Activated naive CD4-positive, alpha-beta T cell treated with anti-CD3 and anti-CD28 coated beads, Interleukin-2, amount 50 U/mL, for 72 hours (primary cell): ENCODE results near the gene SLX4. TPM values are rescaled to one million over a fixed set of nuclear protein-coding genes. Genes with fewer than 3 reads are reported as not detected.
A peak's percentile ranks its signal among the peaks of the same experiment; 100 is the strongest.

Experiments
- ATAC-seq, 2 donors: fragments of 150-1000 bp; cut with Tn5 transposase; 2 replicates each; pipeline ENCODE4 v1.10.0; 2021; ENCODE audit warnings: mild to moderate bottlenecking in 2 of 2, moderate library complexity in 2 of 2
- DNase-seq, 2 donors: peaks; one replicate each; pipeline ENCODE4 v3.0.0; 2021 to 2022; ENCODE audit warnings: low spot score in 2 of 2
- H3K27ac Mint-ChIP-seq, 2 donors: one replicate each; pipeline ENCODE4 v1.8.0; 2022; ENCODE audit warnings: mild to moderate bottlenecking in 2 of 2, mixed read lengths in 2 of 2
- H3K36me3 Mint-ChIP-seq, 2 donors: one replicate each; pipeline ENCODE4 v1.8.0; 2022; ENCODE audit warnings: mixed read lengths in 2 of 2
- H3K9me3 Mint-ChIP-seq, 2 donors: one replicate each; pipeline ENCODE4 v1.8.0; 2022; ENCODE audit warnings: mixed read lengths in 2 of 2
- total RNA-seq, 2 donors: library from RNA; stranded (reverse); gene quantifications; one replicate each; pipeline ENCODE4 v1.2.3, GENCODE V29; 2022

Gene SLX4
- total RNA-seq, 2 donors from 2014 or later, result 12.7 to 19.7 TPM

DNA sequence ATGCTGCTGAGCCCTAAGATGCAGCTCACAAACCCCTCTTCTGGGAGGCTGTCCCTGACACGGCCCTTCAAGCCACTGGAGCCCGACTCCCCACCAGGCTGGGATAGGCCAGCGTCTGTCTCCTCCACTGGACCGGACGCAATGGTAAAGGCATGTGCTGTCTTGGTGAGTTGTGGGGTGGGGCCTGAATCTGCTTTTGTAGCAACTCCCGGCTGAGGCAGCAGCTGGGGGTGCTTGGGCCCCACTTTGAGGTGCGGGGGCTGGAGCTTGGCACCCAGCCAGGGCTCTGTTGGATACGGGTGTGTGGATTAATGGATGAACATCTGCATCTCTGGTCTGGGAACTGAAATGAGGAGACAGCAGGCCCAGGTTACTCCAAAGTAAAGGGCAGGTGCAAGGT, 30.7 kb downstream of the SLX4 start:
- H3K27ac Mint-ChIP-seq, result no peak overlapping the region
- no peaks in the 10 kb centered on the region for H3K9me3 Mint-ChIP-seq
- ATAC-seq (no peak), DNase-seq (no peak)
- H3K36me3 Mint-ChIP-seq, result peaks cover 11 to 13% of the 10 kb centered on the region in 2 donors

- ATAC-seq (no peak), DNase-seq (no peak)
- no peaks in the 10 kb centered on the region for H3K9me3 Mint-ChIP-seq
- peaks cover 11 to 13% of the 10 kb centered on the region in 2 donors for H3K36me3 Mint-ChIP-seq
- H3K27ac Mint-ChIP-seq, result peak overlapping the region in 1 of 2 donors; percentile 91
Observed at GRCh38 chr16:3580251-3580651, 31.2 kb downstream of the SLX4 start.

- no peak for ATAC-seq
- Mint-ChIP-seq H3K36me3 (peaks cover 11 to 13% of the 10 kb centered on the region in 2 donors), H3K27ac (peak overlapping the region in 1 of 2 donors; percentile 91), H3K9me3 (no peaks in the 10 kb centered on the region)
- no peak for DNase-seq
Observed at GRCh38 chr16:3579776-3580175, 31.6 kb downstream of the SLX4 start.

DNA sequence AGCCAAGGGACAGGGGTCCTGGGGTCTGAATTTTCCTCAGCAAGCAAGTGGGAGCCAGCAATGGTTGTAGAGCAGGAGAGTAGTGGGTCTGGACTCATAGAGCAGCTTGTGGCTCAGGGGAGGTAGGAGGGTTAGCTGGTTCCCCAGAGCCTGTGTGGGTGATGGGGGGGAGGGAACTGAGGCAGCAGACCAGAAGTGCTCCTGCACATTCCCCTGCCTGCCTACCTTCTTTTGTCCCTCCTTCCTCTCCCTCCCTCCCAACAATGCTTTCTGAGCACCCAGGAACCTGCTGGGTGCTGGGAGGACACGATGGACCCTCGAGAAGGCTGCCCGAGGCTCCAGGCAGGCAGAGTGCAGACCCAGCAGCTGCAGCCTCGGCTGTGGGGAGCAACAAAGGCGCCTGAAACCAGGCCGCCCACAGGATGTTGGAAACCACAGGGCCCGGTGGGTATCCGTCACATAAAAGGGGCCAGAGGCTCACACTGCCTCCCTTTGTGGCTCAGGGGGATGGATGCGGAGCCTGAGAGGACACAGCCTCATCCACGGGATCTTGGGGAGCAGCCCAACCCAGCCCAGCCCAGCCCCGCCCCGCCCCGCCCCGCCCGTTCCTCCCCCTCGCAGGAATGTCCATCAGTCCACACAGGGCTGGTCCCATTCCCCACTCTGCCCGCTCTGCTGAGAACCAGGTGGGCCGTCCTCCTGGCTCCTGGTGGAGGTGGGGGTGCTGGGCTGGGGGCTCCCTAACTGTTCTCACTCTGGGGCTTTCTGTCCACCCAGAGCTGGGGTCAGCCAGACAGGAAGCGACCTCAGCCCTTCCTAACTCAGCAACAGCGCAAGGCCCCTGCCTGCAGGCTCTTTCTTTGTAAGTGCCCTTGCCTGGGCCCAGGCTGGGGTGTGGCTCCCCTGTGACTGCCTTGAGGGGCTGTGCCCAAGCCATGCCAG, 32.5 kb downstream of the SLX4 start:
- Mint-ChIP-seq H3K9me3 (no peaks in the 10 kb centered on the region), H3K36me3 (peaks cover 11 to 13% of the 10 kb centered on the region in 2 donors), H3K27ac (peak overlapping the region; percentile 80 to 91)
- DNase-seq, result peak; percentile 67 to 83
- peak; percentile 69 to 83 for ATAC-seq

DNA sequence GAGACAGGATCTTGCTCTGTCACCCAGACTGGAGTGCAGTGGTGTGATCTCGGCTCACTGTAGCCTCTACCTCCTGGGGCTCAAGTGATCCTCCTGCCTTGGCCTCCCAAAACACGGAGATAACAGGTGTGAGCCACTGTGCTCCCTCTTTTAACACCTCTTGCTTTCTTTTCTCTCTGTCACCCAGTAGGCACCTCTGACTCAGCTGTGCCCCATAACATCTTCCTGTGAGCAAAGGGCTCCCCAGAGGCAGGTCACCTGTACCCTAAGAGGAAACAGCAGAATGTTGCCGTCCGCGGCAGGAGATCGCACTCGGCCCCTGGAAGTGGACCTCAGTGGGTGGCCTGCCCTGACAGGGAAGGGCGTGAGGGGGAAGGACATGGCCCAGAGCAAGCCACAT, 33.3 kb downstream of the SLX4 start:
- peak; percentile 52 to 67 for DNase-seq
- H3K36me3 Mint-ChIP-seq, result peaks cover 11 to 13% of the 10 kb centered on the region in 2 donors

DNA sequence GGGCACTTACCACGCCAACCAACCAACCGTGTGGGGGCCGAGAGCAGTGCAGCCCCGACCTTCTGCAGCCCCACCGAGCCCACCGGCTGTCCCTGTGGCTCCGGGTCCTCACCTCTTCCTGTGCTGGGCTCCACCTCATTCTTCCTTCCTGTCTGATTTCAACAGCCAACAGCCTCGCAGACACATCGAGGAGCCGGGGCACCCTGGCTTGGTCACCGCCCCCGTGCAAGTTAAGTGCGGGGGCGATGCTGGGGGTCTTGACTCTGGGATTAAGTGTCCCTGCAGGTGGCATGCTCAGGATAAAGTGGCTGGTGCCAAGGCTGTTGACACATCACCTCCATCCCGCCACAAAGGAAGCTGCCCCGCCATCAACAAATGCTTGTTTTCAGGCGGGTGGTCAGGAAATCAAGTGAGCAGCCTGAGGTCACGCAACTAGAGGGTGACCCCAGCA, 34.1 kb downstream of the SLX4 start, which contains the start of gene NLRC3:
NLRC3 (minus strand) TSS at position 102 of the 451 bp plus-strand sequence. CDS start 12,367 bp downstream, outside the sequence.
- peak within 1 kb of the TSS; percentile 91 to 98 for H3K27ac Mint-ChIP-seq
- peaks cover 11 to 14% of the 10 kb centered on the region in 2 donors for H3K36me3 Mint-ChIP-seq
- peak in 1 of 2 donors; percentile 42 for DNase-seq
- H3K9me3 Mint-ChIP-seq, result no peaks in the 10 kb centered on the region
- peak; percentile 16 to 34 for ATAC-seq

More for the DNA sequence above, 33.3 kb downstream of the SLX4 start:
- H3K9me3 Mint-ChIP-seq, result no peaks in the 10 kb centered on the region
- peak; percentile 65 to 73 for ATAC-seq
- H3K27ac Mint-ChIP-seq, result peak overlapping the region; percentile 80 to 91

- peak; percentile 8 to 38 for ATAC-seq
- Mint-ChIP-seq H3K27ac (peak overlapping the region; percentile 91 to 98), H3K9me3 (no peaks in the 10 kb centered on the region), H3K36me3 (peaks cover 11 to 23% of the 10 kb centered on the region in 2 donors)
- peak in 1 of 2 donors; percentile 74 for DNase-seq
Observed at GRCh38 chr16:3576211-3576610, 35.2 kb downstream of the SLX4 start.

- H3K36me3 Mint-ChIP-seq, result peaks cover 13 to 30% of the 10 kb centered on the region in 2 donors
- ATAC-seq (no peak), DNase-seq (no peak)
- H3K9me3 Mint-ChIP-seq, result peaks cover 2 to 4% of the 10 kb centered on the region in 2 donors
- peak overlapping the region; percentile 91 for H3K27ac Mint-ChIP-seq
Observed at GRCh38 chr16:3575491-3575890, 35.9 kb downstream of the SLX4 start.

DNA sequence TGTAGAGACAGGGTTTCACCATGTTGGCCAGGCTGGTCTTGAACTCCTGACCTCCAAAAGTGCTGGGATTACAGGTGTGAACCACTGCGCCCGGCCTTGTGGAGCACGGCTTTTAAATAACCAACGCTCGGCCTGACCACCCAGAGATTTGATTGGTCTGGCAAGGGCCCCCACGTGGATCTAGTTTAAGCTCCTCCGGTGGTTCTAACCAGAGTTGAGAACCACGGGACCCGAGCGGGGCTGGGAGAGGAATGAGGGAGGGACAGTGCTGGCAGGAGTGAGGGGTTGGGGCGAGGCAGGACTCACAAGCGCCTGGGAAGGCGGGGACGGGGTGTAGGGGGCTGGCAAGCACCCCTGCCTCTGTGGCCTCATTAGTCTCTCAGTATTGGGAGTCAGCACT, 37.2 kb downstream of the SLX4 start:
- Mint-ChIP-seq H3K9me3 (peaks cover 6 to 9% of the 10 kb centered on the region in 2 donors), H3K27ac (peak overlapping the region in 1 of 2 donors; percentile 44), H3K36me3 (peaks cover 16 to 36% of the 10 kb centered on the region in 2 donors)
- ATAC-seq (no peak), DNase-seq (no peak)

- H3K9me3 Mint-ChIP-seq, result peaks cover 6 to 9% of the 10 kb centered on the region in 2 donors
- no peak overlapping the region for H3K27ac Mint-ChIP-seq
- DNase-seq, result no peak
- H3K36me3 Mint-ChIP-seq, result peaks cover 16 to 36% of the 10 kb centered on the region in 2 donors
- ATAC-seq, result no peak
Observed at GRCh38 chr16:3573146-3573815, 38.1 kb downstream of the SLX4 start.

GRCh38 chr16:3570420-3571062, 40.9 kb downstream of the SLX4 start:
- Mint-ChIP-seq H3K9me3 (peaks cover 6 to 9% of the 10 kb centered on the region in 2 donors), H3K36me3 (peaks cover 6 to 23% of the 10 kb centered on the region in 2 donors), H3K27ac (peak overlapping the region in 1 of 2 donors; percentile 30)
- DNase-seq (no peak), ATAC-seq (no peak)

- ATAC-seq, result no peak
- peaks cover 6 to 29% of the 10 kb centered on the region in 2 donors for H3K36me3 Mint-ChIP-seq
- DNase-seq, result no peak
- H3K27ac Mint-ChIP-seq, result no peak overlapping the region
- peaks cover 6 to 9% of the 10 kb centered on the region in 2 donors for H3K9me3 Mint-ChIP-seq
Observed at GRCh38 chr16:3569851-3570250, 41.6 kb downstream of the SLX4 start.

DNA sequence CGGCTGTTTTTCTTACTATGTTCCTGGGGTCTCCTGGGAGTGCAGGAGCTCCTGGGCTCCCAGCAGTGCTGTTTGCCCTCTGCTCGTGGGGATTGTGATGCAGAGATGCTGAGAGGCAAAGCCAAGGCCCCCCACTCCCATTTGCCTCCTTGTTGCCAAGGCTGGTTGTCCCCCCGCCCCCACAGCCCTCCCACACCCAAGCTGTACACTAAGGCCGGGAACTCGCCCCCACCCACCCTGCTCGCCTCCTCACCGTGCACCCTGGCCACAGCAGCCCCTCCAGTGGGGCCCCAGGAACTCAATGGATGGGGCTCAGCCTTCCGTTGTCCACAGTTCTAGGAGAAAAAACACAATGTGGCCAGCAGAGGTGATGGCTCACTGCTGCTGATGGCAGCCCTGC, 44.4 kb downstream of the SLX4 start:
- Mint-ChIP-seq H3K27ac (no peak overlapping the region), H3K9me3 (peaks cover 6 to 9% of the 10 kb centered on the region in 2 donors), H3K36me3 (peaks cover 6 to 25% of the 10 kb centered on the region in 2 donors)
- ATAC-seq, result no peak
- DNase-seq, result no peak

GRCh38 chr16:3564889-3565141, 46.6 kb downstream of the SLX4 start:
- ATAC-seq, result no peak
- H3K36me3 Mint-ChIP-seq, result peaks cover 0 to 6% of the 10 kb centered on the region in 2 donors
- no peaks in the 10 kb centered on the region for H3K9me3 Mint-ChIP-seq

DNA sequence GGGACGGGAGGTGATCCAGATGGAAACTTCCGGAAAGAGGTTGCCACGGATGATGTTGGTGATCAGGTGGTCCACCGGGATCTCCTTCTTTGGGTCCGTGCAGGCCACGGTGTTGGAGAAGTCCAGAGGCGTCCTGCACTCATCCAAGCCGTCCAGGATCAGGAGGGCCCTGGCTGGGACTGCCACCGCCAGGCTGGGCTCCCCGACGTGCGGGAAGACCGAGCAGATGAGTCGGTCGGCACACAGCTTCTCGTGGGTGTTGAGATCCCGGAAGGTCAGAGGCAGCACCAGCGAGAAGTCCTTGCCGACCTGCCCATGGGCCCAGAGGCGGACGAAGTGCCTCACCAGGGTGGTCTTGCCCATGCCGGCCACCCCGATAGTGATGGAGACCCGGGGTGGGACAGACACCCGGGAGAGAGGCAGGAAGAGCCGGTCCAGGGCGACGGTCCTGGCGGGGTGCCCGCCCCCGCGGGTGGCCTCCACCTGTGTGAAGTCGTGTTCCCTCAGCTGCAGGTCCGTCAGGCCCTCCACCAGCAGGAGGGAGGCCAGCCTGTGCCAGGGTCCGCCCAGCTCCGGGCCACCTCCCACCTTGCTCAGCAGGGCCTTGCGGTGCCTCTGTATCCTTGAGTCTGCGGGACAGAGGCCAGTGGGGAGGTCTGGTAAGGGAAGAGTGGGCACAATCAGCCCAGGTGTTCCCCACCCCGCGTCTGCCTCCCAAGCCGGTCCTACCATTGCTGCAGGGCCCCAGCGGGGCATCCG, 47.1 kb downstream of the SLX4 start:
- ATAC-seq, result no peak
- Mint-ChIP-seq H3K27ac (peak overlapping the region in 1 of 2 donors; percentile 66), H3K9me3 (no peaks in the 10 kb centered on the region), H3K36me3 (peaks cover 0 to 6% of the 10 kb centered on the region in 2 donors)
- no peak for DNase-seq

More at GRCh38 chr16:3564889-3565141, 46.6 kb downstream of the SLX4 start:
- no peak for DNase-seq
- no peak overlapping the region for H3K27ac Mint-ChIP-seq

- peaks cover 0 to 6% of the 10 kb centered on the region in 2 donors for H3K36me3 Mint-ChIP-seq
- DNase-seq, result no peak
- H3K9me3 Mint-ChIP-seq, result no peaks in the 10 kb centered on the region
- H3K27ac Mint-ChIP-seq, result peak overlapping the region in 1 of 2 donors; percentile 66
- no peak for ATAC-seq
Observed at GRCh38 chr16:3562914-3563480, 48.4 kb downstream of the SLX4 start.
